LNCAP (cell line): ENCODE results near the gene SH3RF2.

Source experiments
- CTCF ChIP-seq: fragments of 450-650 bp; IDR thresholded peaks from 2 replicates; pipeline ENCODE4 v1.5.1; 2017; ENCODE audit warnings: mild to moderate bottlenecking

The SH3RF2 gene

GRCh38 chr5:145938776-145939539 is 2.6 kb downstream of the SH3RF2 start:
- TF ChIP-seq CTCF = no peak

GRCh38 chr5:145939540-145940065 is 3.2 kb downstream of the SH3RF2 start:
- TF ChIP-seq CTCF = no peak

GRCh38 chr5:145941096-145941447 is 4.7 kb downstream of the SH3RF2 start:
- TF ChIP-seq CTCF = no peak

- no peak for TF ChIP-seq CTCF
Measured at GRCh38 chr5:145941448-145942130, 5.2 kb downstream of the SH3RF2 start.

- no peak for TF ChIP-seq CTCF
Measured at GRCh38 chr5:145942201-145942600, 5.8 kb downstream of the SH3RF2 start.

- no peak for TF ChIP-seq CTCF
Measured at GRCh38 chr5:145942749-145943148, 6.4 kb downstream of the SH3RF2 start.

- no peak for TF ChIP-seq CTCF
Measured at GRCh38 chr5:145943674-145944121, 7.3 kb downstream of the SH3RF2 start.
